Kidney epithelial cell (primary cell): ENCODE results near the gene GPC4. TPM values are rescaled to one million over a fixed set of nuclear protein-coding genes. Genes with fewer than 3 reads are reported as not detected.

Experiments
- DNase-seq: peaks from one replicate; pipeline ENCODE4 v3.0.0-alpha.2; 2010; ENCODE audit warnings: low read depth
- H3K27me3 ChIP-seq: 2 replicates; pipeline ENCODE4 v1.6.0; 2011; ENCODE audit warnings: low read length; ENCODE audit not compliant: control insufficient read depth, insufficient read depth
- H3K36me3 ChIP-seq: 2 replicates; pipeline ENCODE4 v1.5.1; 2011; ENCODE audit warnings: low read length; ENCODE audit not compliant: control insufficient read depth, insufficient read depth
- H3K4me3 ChIP-seq: 2 replicates; pipeline ENCODE4 v1.5.1; 2011; ENCODE audit warnings: low read depth, mild to moderate bottlenecking, control low read depth, low read length
- CTCF ChIP-seq: IDR thresholded peaks from 2 replicates; pipeline ENCODE4 v1.5.1; 2011; ENCODE audit warnings: mild to moderate bottlenecking, moderate library complexity, low read length, control low read depth, inconsistent platforms; ENCODE audit not compliant: insufficient read depth, poor library complexity, severe bottlenecking
- total RNA-seq: library from RNA; depleted of rRNA; stranded (reverse); fragments of >200 nt; gene quantifications from 2 replicates; pipeline ENCODE4 v1.2.3, GENCODE V29; 2015

Gene GPC4
- total RNA-seq, 1 donor from 2014 or later: 34.7 TPM

- DNase-seq: no peak
- H3K27me3 ChIP-seq: no peaks in the 10 kb centered on the region
- H3K4me3 ChIP-seq: no peak overlapping the region
- no peak for TF ChIP-seq CTCF
- H3K36me3 ChIP-seq: no peaks in the 10 kb centered on the region
Measured at GRCh38 chrX:133307094-133307493, 108.2 kb downstream of the GPC4 start.

GRCh38 chrX:133306316-133306715, 109.0 kb downstream of the GPC4 start:
- no peak for TF ChIP-seq CTCF
- H3K27me3 ChIP-seq: no peaks in the 10 kb centered on the region
- no peak overlapping the region for H3K4me3 ChIP-seq
- no peak for DNase-seq
- no peaks in the 10 kb centered on the region for H3K36me3 ChIP-seq

GRCh38 chrX:133305348-133305747, 109.9 kb downstream of the GPC4 start:
- TF ChIP-seq CTCF: no peak
- H3K36me3 ChIP-seq: no peaks in the 10 kb centered on the region
- H3K4me3 ChIP-seq: no peak overlapping the region
- no peak for DNase-seq
- no peaks in the 10 kb centered on the region for H3K27me3 ChIP-seq

GRCh38 chrX:133302775-133303445, 112.4 kb downstream of the GPC4 start:
- DNase-seq: no peak
- H3K27me3 ChIP-seq: no peaks in the 10 kb centered on the region
- no peak overlapping the region for H3K4me3 ChIP-seq
- H3K36me3 ChIP-seq: no peaks in the 10 kb centered on the region
- TF ChIP-seq CTCF: no peak

- no peak for DNase-seq
- no peak overlapping the region for H3K4me3 ChIP-seq
- no peak for TF ChIP-seq CTCF
- no peaks in the 10 kb centered on the region for H3K36me3 ChIP-seq
- no peaks in the 10 kb centered on the region for H3K27me3 ChIP-seq
Measured at GRCh38 chrX:133300591-133300990, 114.7 kb downstream of the GPC4 start.

- peak; percentile 5 for DNase-seq
- no peak for TF ChIP-seq CTCF
- H3K27me3 ChIP-seq: no peaks in the 10 kb centered on the region
- H3K4me3 ChIP-seq: no peak overlapping the region
- H3K36me3 ChIP-seq: no peaks in the 10 kb centered on the region
Measured at GRCh38 chrX:133297284-133297683, 118.0 kb downstream of the GPC4 start.
